K562 (cell line): ENCODE measurements around the gene GPX7. TPM values are rescaled to one million over a fixed set of nuclear protein-coding genes. Genes with fewer than 3 reads are reported as not detected.

Source experiments
- CXXC5 ChIP-seq: fragments of 250-450 bp; sonication (Bioruptor Pico); IDR thresholded peaks from 2 replicates; pipeline ENCODE4 v1.8.0; 2022; ENCODE audit warnings: inconsistent platforms, mild to moderate bottlenecking, moderate library complexity
- DPF2 ChIP-seq: fragments of 450-650 bp; IDR thresholded peaks from 2 replicates; pipeline ENCODE4 v1.6.1; 2016
- EGR1 ChIP-seq: fragments of 450-650 bp; conservative IDR thresholded peaks from 2 replicates; pipeline ENCODE4 v1.6.1; 2017; ENCODE audit warnings: mild to moderate bottlenecking
- GATAD2B ChIP-seq: fragments of 450-650 bp; IDR thresholded peaks from 2 replicates; pipeline ENCODE4 v1.6.1; 2017; ENCODE audit warnings: mild to moderate bottlenecking, borderline replicate concordance
- RFX7 ChIP-seq: fragments of 250-450 bp; sonication (Bioruptor Pico); IDR thresholded peaks from 2 replicates; pipeline ENCODE4 v1.5.1; 2021; ENCODE audit warnings: mild to moderate bottlenecking
- SAP30 ChIP-seq: fragments of 200-600 bp; sonication (generic); IDR thresholded peaks from 2 replicates; pipeline ENCODE4 v1.6.1; 2012; ENCODE audit warnings: borderline replicate concordance, low read depth, mild to moderate bottlenecking, moderate library complexity, low read length, control low read depth, inconsistent platforms; ENCODE audit not compliant: insufficient read depth, poor library complexity, severe bottlenecking
- TAF9B ChIP-seq: fragments of 450-650 bp; IDR thresholded peaks from 2 replicates; pipeline ENCODE4 v1.6.1; 2018; ENCODE audit warnings: mild to moderate bottlenecking; ENCODE audit not compliant: partially characterized antibody
- ZNF445 ChIP-seq: fragments of 250-450 bp; sonication (Bioruptor Pico); IDR thresholded peaks from 2 replicates; pipeline ENCODE4 v1.4.0; 2020; ENCODE audit warnings: low read depth, mild to moderate bottlenecking, moderate library complexity
- polyA plus RNA-seq, 8 experiments: library from polyadenylated mRNA; depleted of rRNA in 4 of 8; stranded (reverse) in 5 of 8; unstranded in 3 of 8; fragments of >200 nt; fragmentation: Nextera tagmentation in 2 of 8; fragmentation: Illumina TruSeq in 1 of 8; extraction: Ambion mirVana in 2 of 8; extraction: Trizol in 1 of 8; gene quantifications; 2 replicates each; pipeline versions ENCODE4 v1.2.1 to v1.2.3, GENCODE V29; 2011 to 2014; ENCODE audit warnings: inconsistent platforms in 1 of 8, missing spikeins in 1 of 8
- total RNA-seq, 7 experiments: library from RNA; depleted of rRNA in 6 of 7; stranded (reverse); fragments of >200 nt in 6 of 7; fragmentation: Illumina TruSeq in 2 of 7; extraction: Trizol in 2 of 7; gene quantifications; 2 replicates each; pipeline versions ENCODE4 v1.2.1 to v1.2.3, GENCODE V29; 2011 to 2021; ENCODE audit warnings: low replicate concordance in 1 of 7
- TF ChIP-seq, protein P1 (sequence below): fragments of 450-650 bp; IDR thresholded peaks from 2 replicates; pipeline ENCODE4 v1.6.1; 2016; ENCODE audit warnings: low read depth
- TF ChIP-seq, protein P2 (sequence below): sonication (generic); formaldehyde crosslinking; IDR thresholded peaks from 2 replicates; pipeline ENCODE4 v1.8.0; 2022; ENCODE audit warnings: mild to moderate bottlenecking, missing genetic modification reagents, borderline replicate concordance
- TF ChIP-seq, protein P3 (sequence below): fragments of 200-800 bp; sonication (Bioruptor generic); IDR thresholded peaks from 2 replicates; pipeline ENCODE4 v1.6.1; 2016; ENCODE audit warnings: missing genetic modification characterization, missing compliant biosample characterization

GPX7 gene
- total and polyA plus RNA-seq, 9 of the 15 experiments (the other 6 are each of a cell fraction or from before 2014, with no cell fraction given): 0.08 TPM; not detected in 8

DNA sequence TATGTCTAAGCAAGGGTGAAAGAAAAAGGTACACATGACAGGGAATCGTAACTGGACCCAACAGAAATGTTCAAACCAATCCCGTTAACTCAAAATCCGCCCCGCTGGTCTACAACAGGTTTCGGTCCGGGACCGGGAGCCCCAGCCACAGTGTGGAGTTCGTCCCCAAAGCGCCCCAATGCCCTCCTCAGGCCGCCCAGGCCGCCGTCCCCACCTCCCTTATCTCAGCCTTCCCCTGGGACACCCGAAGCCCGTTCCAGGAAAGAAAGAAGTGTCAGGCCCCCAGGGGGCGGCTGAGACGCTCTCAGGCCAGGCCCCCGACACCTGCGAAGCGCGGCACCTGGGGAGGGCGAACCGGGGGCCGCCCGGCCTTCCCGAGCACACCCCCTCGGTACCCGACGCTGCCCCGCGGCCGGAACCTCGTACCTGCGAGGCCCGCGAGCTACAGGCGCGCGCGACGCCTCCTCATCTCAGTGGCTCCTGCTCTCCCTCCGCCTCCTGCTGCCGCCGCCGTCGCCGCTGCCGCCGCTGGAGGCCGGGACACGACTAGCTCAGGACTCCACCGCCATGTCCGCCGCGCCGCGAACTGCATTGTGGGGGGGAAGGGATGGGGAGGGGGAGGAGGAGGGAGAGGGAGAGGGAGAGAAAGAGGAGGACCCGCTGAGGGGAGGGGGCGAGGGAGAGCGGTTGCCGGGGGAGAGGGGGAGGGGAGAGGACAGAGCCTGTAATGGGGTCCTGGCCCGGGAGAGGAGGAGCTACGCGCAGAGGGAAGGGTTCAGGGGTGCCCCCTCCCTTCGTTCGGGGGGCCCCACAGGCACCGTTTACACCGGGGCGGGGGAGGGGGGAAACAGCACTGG is 49.4 kb upstream of the GPX7 start, which contains the start of gene TUT4 (continued):
- TF ChIP-seq, protein P1, sequence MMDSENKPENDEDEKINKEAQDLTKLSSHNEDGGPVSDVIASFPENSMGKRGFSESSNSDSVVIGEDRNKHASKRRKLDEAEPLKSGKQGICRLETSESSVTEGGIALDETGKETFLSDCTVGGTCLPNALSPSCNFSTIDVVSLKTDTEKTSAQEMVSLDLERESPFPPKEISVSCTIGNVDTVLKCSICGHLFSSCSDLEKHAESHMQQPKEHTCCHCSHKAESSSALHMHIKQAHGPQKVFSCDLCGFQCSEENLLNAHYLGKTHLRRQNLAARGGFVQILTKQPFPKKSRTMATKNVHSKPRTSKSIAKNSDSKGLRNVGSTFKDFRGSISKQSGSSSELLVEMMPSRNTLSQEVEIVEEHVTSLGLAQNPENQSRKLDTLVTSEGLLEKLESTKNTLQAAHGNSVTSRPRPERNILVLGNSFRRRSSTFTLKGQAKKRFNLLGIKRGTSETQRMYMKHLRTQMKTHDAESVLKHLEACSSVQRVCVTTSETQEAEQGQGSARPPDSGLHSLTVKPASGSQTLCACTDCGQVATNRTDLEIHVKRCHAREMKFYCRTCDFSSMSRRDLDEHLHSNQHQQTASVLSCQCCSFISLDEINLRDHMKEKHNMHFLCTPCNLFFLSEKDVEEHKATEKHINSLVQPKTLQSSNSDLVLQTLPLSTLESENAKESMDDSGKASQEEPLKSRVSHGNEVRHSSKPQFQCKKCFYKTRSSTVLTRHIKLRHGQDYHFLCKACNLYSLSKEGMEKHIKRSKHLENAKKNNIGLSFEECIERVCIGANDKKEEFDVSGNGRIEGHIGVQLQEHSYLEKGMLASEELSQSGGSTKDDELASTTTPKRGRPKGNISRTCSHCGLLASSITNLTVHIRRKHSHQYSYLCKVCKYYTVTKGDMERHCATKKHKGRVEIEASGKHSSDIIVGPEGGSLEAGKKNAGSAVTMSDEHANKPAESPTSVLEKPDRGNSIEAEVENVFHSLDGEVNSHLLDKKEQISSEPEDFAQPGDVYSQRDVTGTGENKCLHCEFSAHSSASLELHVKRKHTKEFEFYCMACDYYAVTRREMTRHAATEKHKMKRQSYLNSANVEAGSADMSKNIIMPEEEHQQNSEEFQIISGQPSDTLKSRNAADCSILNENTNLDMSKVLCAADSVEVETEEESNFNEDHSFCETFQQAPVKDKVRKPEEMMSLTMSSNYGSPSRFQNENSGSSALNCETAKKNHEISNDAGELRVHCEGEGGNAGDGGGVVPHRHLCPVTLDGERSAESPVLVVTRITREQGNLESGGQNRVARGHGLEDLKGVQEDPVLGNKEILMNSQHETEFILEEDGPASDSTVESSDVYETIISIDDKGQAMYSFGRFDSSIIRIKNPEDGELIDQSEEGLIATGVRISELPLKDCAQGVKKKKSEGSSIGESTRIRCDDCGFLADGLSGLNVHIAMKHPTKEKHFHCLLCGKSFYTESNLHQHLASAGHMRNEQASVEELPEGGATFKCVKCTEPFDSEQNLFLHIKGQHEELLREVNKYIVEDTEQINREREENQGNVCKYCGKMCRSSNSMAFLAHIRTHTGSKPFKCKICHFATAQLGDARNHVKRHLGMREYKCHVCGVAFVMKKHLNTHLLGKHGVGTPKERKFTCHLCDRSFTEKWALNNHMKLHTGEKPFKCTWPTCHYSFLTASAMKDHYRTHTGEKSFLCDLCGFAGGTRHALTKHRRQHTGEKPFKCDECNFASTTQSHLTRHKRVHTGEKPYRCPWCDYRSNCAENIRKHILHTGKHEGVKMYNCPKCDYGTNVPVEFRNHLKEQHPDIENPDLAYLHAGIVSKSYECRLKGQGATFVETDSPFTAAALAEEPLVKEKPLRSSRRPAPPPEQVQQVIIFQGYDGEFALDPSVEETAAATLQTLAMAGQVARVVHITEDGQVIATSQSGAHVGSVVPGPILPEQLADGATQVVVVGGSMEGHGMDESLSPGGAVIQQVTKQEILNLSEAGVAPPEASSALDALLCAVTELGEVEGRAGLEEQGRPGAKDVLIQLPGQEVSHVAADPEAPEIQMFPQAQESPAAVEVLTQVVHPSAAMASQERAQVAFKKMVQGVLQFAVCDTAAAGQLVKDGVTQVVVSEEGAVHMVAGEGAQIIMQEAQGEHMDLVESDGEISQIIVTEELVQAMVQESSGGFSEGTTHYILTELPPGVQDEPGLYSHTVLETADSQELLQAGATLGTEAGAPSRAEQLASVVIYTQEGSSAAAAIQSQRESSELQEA: peak; percentile 71
- TF ChIP-seq, protein P2, sequence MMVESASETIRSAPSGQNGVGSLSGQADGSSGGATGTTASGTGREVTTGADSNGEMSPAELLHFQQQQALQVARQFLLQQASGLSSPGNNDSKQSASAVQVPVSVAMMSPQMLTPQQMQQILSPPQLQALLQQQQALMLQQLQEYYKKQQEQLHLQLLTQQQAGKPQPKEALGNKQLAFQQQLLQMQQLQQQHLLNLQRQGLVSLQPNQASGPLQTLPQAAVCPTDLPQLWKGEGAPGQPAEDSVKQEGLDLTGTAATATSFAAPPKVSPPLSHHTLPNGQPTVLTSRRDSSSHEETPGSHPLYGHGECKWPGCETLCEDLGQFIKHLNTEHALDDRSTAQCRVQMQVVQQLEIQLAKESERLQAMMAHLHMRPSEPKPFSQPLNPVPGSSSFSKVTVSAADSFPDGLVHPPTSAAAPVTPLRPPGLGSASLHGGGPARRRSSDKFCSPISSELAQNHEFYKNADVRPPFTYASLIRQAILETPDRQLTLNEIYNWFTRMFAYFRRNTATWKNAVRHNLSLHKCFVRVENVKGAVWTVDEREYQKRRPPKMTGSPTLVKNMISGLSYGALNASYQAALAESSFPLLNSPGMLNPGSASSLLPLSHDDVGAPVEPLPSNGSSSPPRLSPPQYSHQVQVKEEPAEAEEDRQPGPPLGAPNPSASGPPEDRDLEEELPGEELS (CRISPR knock-in tag): peak; percentile 78; the same call in 1 of the 2 replicates
- TF ChIP-seq RFX7 (CRISPR knock-in tag) (no peak), SAP30 (peak; percentile 73), TAF9B (peak; percentile 79), DPF2 (0 out of 2 replicates have a peak, but pooled peaks have one; percentile 12), GATAD2B (peak; percentile 83), ZNF445 (CRISPR knock-in tag) (no peak), CXXC5 (CRISPR knock-in tag) (peak; percentile 92), EGR1 (peak; percentile 31; the same call in 1 of the 2 replicates)
- TF ChIP-seq, protein P3, sequence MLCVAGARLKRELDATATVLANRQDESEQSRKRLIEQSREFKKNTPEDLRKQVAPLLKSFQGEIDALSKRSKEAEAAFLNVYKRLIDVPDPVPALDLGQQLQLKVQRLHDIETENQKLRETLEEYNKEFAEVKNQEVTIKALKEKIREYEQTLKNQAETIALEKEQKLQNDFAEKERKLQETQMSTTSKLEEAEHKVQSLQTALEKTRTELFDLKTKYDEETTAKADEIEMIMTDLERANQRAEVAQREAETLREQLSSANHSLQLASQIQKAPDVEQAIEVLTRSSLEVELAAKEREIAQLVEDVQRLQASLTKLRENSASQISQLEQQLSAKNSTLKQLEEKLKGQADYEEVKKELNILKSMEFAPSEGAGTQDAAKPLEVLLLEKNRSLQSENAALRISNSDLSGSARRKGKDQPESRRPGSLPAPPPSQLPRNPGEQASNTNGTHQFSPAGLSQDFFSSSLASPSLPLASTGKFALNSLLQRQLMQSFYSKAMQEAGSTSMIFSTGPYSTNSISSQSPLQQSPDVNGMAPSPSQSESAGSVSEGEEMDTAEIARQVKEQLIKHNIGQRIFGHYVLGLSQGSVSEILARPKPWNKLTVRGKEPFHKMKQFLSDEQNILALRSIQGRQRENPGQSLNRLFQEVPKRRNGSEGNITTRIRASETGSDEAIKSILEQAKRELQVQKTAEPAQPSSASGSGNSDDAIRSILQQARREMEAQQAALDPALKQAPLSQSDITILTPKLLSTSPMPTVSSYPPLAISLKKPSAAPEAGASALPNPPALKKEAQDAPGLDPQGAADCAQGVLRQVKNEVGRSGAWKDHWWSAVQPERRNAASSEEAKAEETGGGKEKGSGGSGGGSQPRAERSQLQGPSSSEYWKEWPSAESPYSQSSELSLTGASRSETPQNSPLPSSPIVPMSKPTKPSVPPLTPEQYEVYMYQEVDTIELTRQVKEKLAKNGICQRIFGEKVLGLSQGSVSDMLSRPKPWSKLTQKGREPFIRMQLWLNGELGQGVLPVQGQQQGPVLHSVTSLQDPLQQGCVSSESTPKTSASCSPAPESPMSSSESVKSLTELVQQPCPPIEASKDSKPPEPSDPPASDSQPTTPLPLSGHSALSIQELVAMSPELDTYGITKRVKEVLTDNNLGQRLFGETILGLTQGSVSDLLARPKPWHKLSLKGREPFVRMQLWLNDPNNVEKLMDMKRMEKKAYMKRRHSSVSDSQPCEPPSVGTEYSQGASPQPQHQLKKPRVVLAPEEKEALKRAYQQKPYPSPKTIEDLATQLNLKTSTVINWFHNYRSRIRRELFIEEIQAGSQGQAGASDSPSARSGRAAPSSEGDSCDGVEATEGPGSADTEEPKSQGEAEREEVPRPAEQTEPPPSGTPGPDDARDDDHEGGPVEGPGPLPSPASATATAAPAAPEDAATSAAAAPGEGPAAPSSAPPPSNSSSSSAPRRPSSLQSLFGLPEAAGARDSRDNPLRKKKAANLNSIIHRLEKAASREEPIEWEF: no peak
